Activated CD4-positive, alpha-beta memory T cell treated with anti-CD3 and anti-CD28 coated beads, Interleukin-2, amount 10 ng/mL, durations not matched to agents 7 days and 5 days (primary cell): ENCODE data around the gene APLP2. TPM values are rescaled to one million over a fixed set of nuclear protein-coding genes. Genes with fewer than 3 reads are reported as not detected.
"Not testable (repeated sequence)": the region's sequence is repeated elsewhere in the genome, so short reads cannot be mapped to it uniquely, and the experiment has no call there.

Experiments used
- CTCF ChIA-PET: fragments of 350-600 bp; sonication (Branson Sonifier 250); formaldehyde crosslinking; loops from one replicate; lab custom pipeline; 2021; ENCODE audit warnings: antibody characterized with exemption, inconsistent platforms; lab: Charles Lee
- POLR2A ChIA-PET: fragments of 350-600 bp; sonication (Branson Sonifier 250); formaldehyde crosslinking; loops from one replicate; lab custom pipeline; 2021; ENCODE audit warnings: antibody characterized with exemption; lab: Charles Lee
- DNase-seq: peaks from one replicate; pipeline ENCODE4 v3.0.0-alpha.2; 2020
- H3K27ac Mint-ChIP-seq: one replicate; pipeline ENCODE4 v1.8.0; 2021; ENCODE audit warnings: mild to moderate bottlenecking, mixed read lengths
- H3K27me3 Mint-ChIP-seq: one replicate; pipeline ENCODE4 v1.8.0; 2021; ENCODE audit warnings: mixed read lengths
- H3K36me3 Mint-ChIP-seq: one replicate; pipeline ENCODE4 v1.8.0; 2021; ENCODE audit warnings: low read depth, mixed read lengths
- H3K4me1 Mint-ChIP-seq: one replicate; pipeline ENCODE4 v1.8.0; 2021; ENCODE audit warnings: mixed read lengths
- H3K4me3 Mint-ChIP-seq: one replicate; pipeline ENCODE4 v1.8.0; 2021; ENCODE audit warnings: mild to moderate bottlenecking, mixed read lengths
- H3K9me3 Mint-ChIP-seq: one replicate; pipeline ENCODE4 v1.8.0; 2021; ENCODE audit warnings: mixed read lengths
- total RNA-seq, 2 experiments: library from RNA; stranded (reverse); gene quantifications; one replicate each; pipeline ENCODE4 v1.2.3, GENCODE V29; 2021

The APLP2 gene
- total RNA-seq, 2 experiments from 2014 or later = 31.1 to 33.2 TPM

GRCh38 chr11:130086669-130087068, 17.0 kb downstream of the APLP2 start:
- CTCF ChIA-PET = interaction anchor here (1.0 to 1.6 kb wide), 3 partner anchors 15 to 46 kb away, joined by 3 to 4 read pairs (median 3); no protein-coding TSS in a partner anchor

GRCh38 chr11:130087294-130087926, 17.7 kb downstream of the APLP2 start:
- no peak for DNase-seq
- H3K9me3 Mint-ChIP-seq = no peaks in the 10 kb centered on the region
- CTCF ChIA-PET = interaction anchor here (1.3 to 1.6 kb wide), 2 partner anchors 16 to 45 kb away, joined by 3 to 4 read pairs; no protein-coding TSS in a partner anchor
- no peak overlapping the region for H3K4me3 Mint-ChIP-seq
- peaks cover 2% of the 10 kb centered on the region for H3K4me1 Mint-ChIP-seq
- no peaks in the 10 kb centered on the region for H3K36me3 Mint-ChIP-seq
- peaks cover 3% of the 10 kb centered on the region for H3K27me3 Mint-ChIP-seq
- no peak overlapping the region for H3K27ac Mint-ChIP-seq
- POLR2A ChIA-PET = no interaction called here

More at GRCh38 chr11:130086669-130087068, 17.0 kb downstream of the APLP2 start:
- no peaks in the 10 kb centered on the region for H3K36me3 Mint-ChIP-seq
- POLR2A ChIA-PET = no interaction called here
- H3K4me1 Mint-ChIP-seq = peaks cover 2% of the 10 kb centered on the region
- no peak overlapping the region for H3K27ac Mint-ChIP-seq
- H3K9me3 Mint-ChIP-seq = no peaks in the 10 kb centered on the region
- DNase-seq = no peak
- peaks cover 3% of the 10 kb centered on the region for H3K27me3 Mint-ChIP-seq
- H3K4me3 Mint-ChIP-seq = no peak overlapping the region

- Mint-ChIP-seq H3K27me3 (peaks cover 3% of the 10 kb centered on the region), H3K4me3 (no peak overlapping the region), H3K36me3 (no peaks in the 10 kb centered on the region), H3K9me3 (no peaks in the 10 kb centered on the region), H3K27ac (no peak overlapping the region), H3K4me1 (peaks cover 2% of the 10 kb centered on the region)
- CTCF ChIA-PET = interaction anchor here (1.3 kb wide), 1 partner anchor 44 kb away, joined by 3 read pairs; no protein-coding TSS in a partner anchor
- DNase-seq = no peak
- POLR2A ChIA-PET = no interaction called here
Measured at GRCh38 chr11:130088217-130088616, 18.5 kb downstream of the APLP2 start.

- POLR2A ChIA-PET = no interaction called here
- peaks cover 3% of the 10 kb centered on the region for H3K27me3 Mint-ChIP-seq
- H3K9me3 Mint-ChIP-seq = no peaks in the 10 kb centered on the region
- H3K36me3 Mint-ChIP-seq = no peaks in the 10 kb centered on the region
- DNase-seq = no peak
- H3K4me1 Mint-ChIP-seq = peaks cover 2% of the 10 kb centered on the region
- H3K27ac Mint-ChIP-seq = no peak overlapping the region
- CTCF ChIA-PET = no interaction called here
- H3K4me3 Mint-ChIP-seq = no peak overlapping the region
Measured at GRCh38 chr11:130088919-130089673, 19.4 kb downstream of the APLP2 start.

GRCh38 chr11:130089674-130090073, 20.0 kb downstream of the APLP2 start:
- H3K4me1 Mint-ChIP-seq = peaks cover 2% of the 10 kb centered on the region
- ChIA-PET POLR2A (no interaction called here), CTCF (no interaction called here)
- H3K27me3 Mint-ChIP-seq = peaks cover 3% of the 10 kb centered on the region
- H3K27ac Mint-ChIP-seq = no peak overlapping the region
- DNase-seq = no peak
- no peaks in the 10 kb centered on the region for H3K36me3 Mint-ChIP-seq
- no peaks in the 10 kb centered on the region for H3K9me3 Mint-ChIP-seq
- no peak overlapping the region for H3K4me3 Mint-ChIP-seq

- H3K27me3 Mint-ChIP-seq, H3K36me3 Mint-ChIP-seq, H3K4me3 Mint-ChIP-seq, POLR2A ChIA-PET, H3K9me3 Mint-ChIP-seq, DNase-seq, H3K4me1 Mint-ChIP-seq, H3K27ac Mint-ChIP-seq, CTCF ChIA-PET: not testable (repeated sequence)
Measured at GRCh38 chr11:130090517-130090916, 20.8 kb downstream of the APLP2 start.

GRCh38 chr11:130091169-130091568, 21.5 kb downstream of the APLP2 start:
- H3K27ac Mint-ChIP-seq, CTCF ChIA-PET, POLR2A ChIA-PET, H3K36me3 Mint-ChIP-seq, H3K9me3 Mint-ChIP-seq, H3K4me1 Mint-ChIP-seq, H3K27me3 Mint-ChIP-seq, H3K4me3 Mint-ChIP-seq, DNase-seq: not testable (repeated sequence)

- Mint-ChIP-seq H3K27me3 (peaks cover 3% of the 10 kb centered on the region), H3K4me3 (no peak overlapping the region), H3K9me3 (no peaks in the 10 kb centered on the region), H3K36me3 (no peaks in the 10 kb centered on the region), H3K27ac (no peak overlapping the region), H3K4me1 (no peaks in the 10 kb centered on the region)
- ChIA-PET POLR2A (no interaction called here), CTCF (no interaction called here)
- DNase-seq = no peak
Measured at GRCh38 chr11:130092661-130093060, 23.0 kb downstream of the APLP2 start.

GRCh38 chr11:130094614-130095013, 24.9 kb downstream of the APLP2 start:
- H3K27ac Mint-ChIP-seq = no peak overlapping the region
- ChIA-PET CTCF (no interaction called here), POLR2A (no interaction called here)
- H3K4me1 Mint-ChIP-seq = no peaks in the 10 kb centered on the region
- no peaks in the 10 kb centered on the region for H3K36me3 Mint-ChIP-seq
- DNase-seq = no peak
- no peak overlapping the region for H3K4me3 Mint-ChIP-seq
- no peaks in the 10 kb centered on the region for H3K9me3 Mint-ChIP-seq
- H3K27me3 Mint-ChIP-seq = no peaks in the 10 kb centered on the region

- Mint-ChIP-seq H3K36me3 (no peaks in the 10 kb centered on the region), H3K4me1 (no peaks in the 10 kb centered on the region), H3K9me3 (no peaks in the 10 kb centered on the region), H3K27me3 (no peaks in the 10 kb centered on the region), H3K4me3 (no peak overlapping the region), H3K27ac (no peak overlapping the region)
- DNase-seq = no peak
- CTCF ChIA-PET = no interaction called here
- POLR2A ChIA-PET = no interaction called here
Measured at GRCh38 chr11:130095326-130095725, 25.6 kb downstream of the APLP2 start.

- Mint-ChIP-seq H3K36me3 (no peaks in the 10 kb centered on the region), H3K27ac (no peak overlapping the region), H3K27me3 (no peaks in the 10 kb centered on the region), H3K9me3 (no peaks in the 10 kb centered on the region), H3K4me1 (no peaks in the 10 kb centered on the region), H3K4me3 (no peak overlapping the region)
- ChIA-PET CTCF (no interaction called here), POLR2A (no interaction called here)
- DNase-seq = no peak
Measured at GRCh38 chr11:130096042-130096441, 26.3 kb downstream of the APLP2 start.

GRCh38 chr11:130096823-130097222, 27.1 kb downstream of the APLP2 start:
- H3K27me3 Mint-ChIP-seq = no peaks in the 10 kb centered on the region
- DNase-seq = no peak
- H3K36me3 Mint-ChIP-seq = no peaks in the 10 kb centered on the region
- POLR2A ChIA-PET = no interaction called here
- no peaks in the 10 kb centered on the region for H3K9me3 Mint-ChIP-seq
- CTCF ChIA-PET = no interaction called here
- no peaks in the 10 kb centered on the region for H3K4me1 Mint-ChIP-seq
- no peak overlapping the region for H3K4me3 Mint-ChIP-seq
- no peak overlapping the region for H3K27ac Mint-ChIP-seq

GRCh38 chr11:130097285-130097684, 27.6 kb downstream of the APLP2 start:
- ChIA-PET POLR2A (no interaction called here), CTCF (no interaction called here)
- no peaks in the 10 kb centered on the region for H3K9me3 Mint-ChIP-seq
- H3K4me3 Mint-ChIP-seq = no peak overlapping the region
- H3K36me3 Mint-ChIP-seq = no peaks in the 10 kb centered on the region
- H3K27ac Mint-ChIP-seq = no peak overlapping the region
- H3K27me3 Mint-ChIP-seq = no peaks in the 10 kb centered on the region
- no peak for DNase-seq
- H3K4me1 Mint-ChIP-seq = no peaks in the 10 kb centered on the region
